Measurements from ENCODE around the gene SMARCA2. TPM values are rescaled to one million over a fixed set of nuclear protein-coding genes. Genes with fewer than 3 reads are reported as not detected.

Gene SMARCA2
- total and polyA plus RNA-seq, 10 of the 15 experiments (the other 5 are each of a cell fraction or from before 2014, with no cell fraction given): 100 to 392 (median 204) TPM

- no peak for TF ChIP-seq TCF12 (IDR thresholded peaks at IDR 0.05; ENCODE audit: low read depth, low read length)
- no peak for TF ChIP-seq IKZF2 (IDR thresholded peaks at IDR 0.05)
- no peak for TF ChIP-seq MYB (IDR thresholded peaks at IDR 0.05; ENCODE audit: borderline replicate concordance, low read depth, low read length)
- TF ChIP-seq TAF1 (IDR thresholded peaks at IDR 0.05; ENCODE audit: borderline replicate concordance, low read depth, low read length): no peak
- no peak for TF ChIP-seq JUND (IDR thresholded peaks at IDR 0.05; ENCODE audit: low read depth, low read length)
- TF ChIP-seq CUX1 (IDR thresholded peaks at IDR 0.05; ENCODE audit: insufficient replicate concordance, low read depth, low read length): no peak
- TF ChIP-seq PML (IDR thresholded peaks at IDR 0.05; ENCODE audit: low read length): no peak
- no peak for TF ChIP-seq MLLT1 (IDR thresholded peaks at IDR 0.05)
- no peak for TF ChIP-seq NRF1 (conservative IDR thresholded peaks at IDR 0.05; ENCODE audit: low read depth, low read length)
- no peak for TF ChIP-seq GATAD2B (conservative IDR thresholded peaks at IDR 0.05; ENCODE audit: low read depth)
- no peak for TF ChIP-seq MEF2B (IDR thresholded peaks at IDR 0.05; ENCODE audit: partially characterized antibody, poor library complexity, severe bottlenecking)
- no peak for TF ChIP-seq BCL11A (IDR thresholded peaks at IDR 0.05; ENCODE audit: low read depth, low read length)
- TF ChIP-seq CREM (IDR thresholded peaks at IDR 0.05; ENCODE audit: low read depth): no peak
- ChIA-PET CTCF (interaction anchor here (1.5 kb wide), 1 partner anchor 10 kb away, joined by 3 read pairs; no protein-coding TSS in a partner anchor), RAD21 (ENCODE audit: unreplicated experiment) (no interaction called here), POLR2A (no interaction called here), SMC1A (ENCODE audit: uncharacterized antibody, unreplicated experiment) (interaction anchor here (0.6 to 1.4 kb wide), 8 partner anchors 16 to 134 kb away, joined by 3 to 7 read pairs (median 4); partner anchors contain the start of gene SMARCA2)
- Histone ChIP-seq H3K4me2 (ENCODE audit: control insufficient read depth, insufficient read depth) (no peak overlapping the region), H3K36me3 (ENCODE audit: control insufficient read depth in 2 of 2, insufficient read depth in 2 of 2, low read length in 1 of 2) (peaks cover 11 to 44% of the 10 kb centered on the region in 2 experiments), H3K4me3 (no peak overlapping the region), H2AFZ (ENCODE audit: control insufficient read depth, low read depth, low read length) (no peak overlapping the region), H3K9me3 (replicated peaks; ENCODE audit: control insufficient read depth, insufficient read depth, low read length) (no peaks in the 10 kb centered on the region), H3K4me1 (ENCODE audit: control insufficient read depth, insufficient read depth, low read length) (peaks cover 10% of the 10 kb centered on the region), H3K79me2 (ENCODE audit: control insufficient read depth, insufficient read depth, low read length) (peaks cover 72% of the 10 kb centered on the region), H4K20me1 (ENCODE audit: control insufficient read depth, insufficient read depth) (peaks cover 4% of the 10 kb centered on the region; the same call in 1 of the 2 replicates), H3K9ac (ENCODE audit: control insufficient read depth, insufficient read depth, low read length) (no peak overlapping the region), H3K27me3 (replicated peaks in 1 of 2; ENCODE audit: control insufficient read depth in 2 of 2, insufficient read depth in 2 of 2, low read length in 1 of 2) (no peaks in the 10 kb centered on the region), H3K27ac (ENCODE audit: control insufficient read depth, insufficient read depth) (no peak overlapping the region)
- FAIRE-seq (no peak), DNase-seq (ENCODE audit: low read depth, low spot score) (no peak), ATAC-seq (no peak)
- in situ Hi-C loops (cut with MboI) (no loop called here), intact Hi-C loops (cut with micrococcal nuclease; ENCODE audit: unreplicated experiment) (no loop called here)
- 65% methylated on average over 5 of the region's 5 CpGs for WGBS (ENCODE audit: insufficient coverage, insufficient replicate concordance, low lambda C conversion rate, missing lambda C conversion rate)
- BruUV-seq (replicated peaks): no TSS peak
These were observed 17.1 kb downstream of the SMARCA2 start for GRCh38 chr9:2032234-2032633.

Measured in GM12878 (cell line).